Ovary (tissue), 3 donors: ENCODE measurements around the gene AZU1.

ENCODE experiments used
- CTCF ChIP-seq, 3 donors: fragments of 450-650 bp in 2 of 3; fragments of 200-600 bp in 1 of 3; IDR thresholded peaks; one replicate each; pipeline versions ENCODE4 v1.5.1 to v1.8.0; 2016 to 2022; ENCODE audit warnings: antibody characterized with exemption in 3 of 3, mild to moderate bottlenecking in 1 of 3
- EP300 ChIP-seq: sonication (generic); formaldehyde crosslinking; IDR thresholded peaks from one replicate; pipeline ENCODE4 v1.6.1; 2017; ENCODE audit warnings: antibody characterized with exemption
- POLR2A ChIP-seq: fragments of 450-650 bp; IDR thresholded peaks from one replicate; pipeline ENCODE4 v1.6.1; 2017; ENCODE audit warnings: antibody characterized with exemption, mild to moderate bottlenecking, moderate library complexity
- donor health status: DM: no; HTN: no; CAD: no.

- TF ChIP-seq CTCF (IDR thresholded peaks at IDR 0.05), result no peak
- TF ChIP-seq EP300, result no peak
- TF ChIP-seq POLR2A, result no peak
Measured at GRCh38 chr19:800360-801029, 27.1 kb upstream of the AZU1 start.
